Measurements from ENCODE around the gene APOBEC3H.
"Not testable (repeated sequence)": the region's sequence is repeated elsewhere in the genome, so short reads cannot be mapped to it uniquely, and the experiment has no call there.

Gene APOBEC3H

DNA sequence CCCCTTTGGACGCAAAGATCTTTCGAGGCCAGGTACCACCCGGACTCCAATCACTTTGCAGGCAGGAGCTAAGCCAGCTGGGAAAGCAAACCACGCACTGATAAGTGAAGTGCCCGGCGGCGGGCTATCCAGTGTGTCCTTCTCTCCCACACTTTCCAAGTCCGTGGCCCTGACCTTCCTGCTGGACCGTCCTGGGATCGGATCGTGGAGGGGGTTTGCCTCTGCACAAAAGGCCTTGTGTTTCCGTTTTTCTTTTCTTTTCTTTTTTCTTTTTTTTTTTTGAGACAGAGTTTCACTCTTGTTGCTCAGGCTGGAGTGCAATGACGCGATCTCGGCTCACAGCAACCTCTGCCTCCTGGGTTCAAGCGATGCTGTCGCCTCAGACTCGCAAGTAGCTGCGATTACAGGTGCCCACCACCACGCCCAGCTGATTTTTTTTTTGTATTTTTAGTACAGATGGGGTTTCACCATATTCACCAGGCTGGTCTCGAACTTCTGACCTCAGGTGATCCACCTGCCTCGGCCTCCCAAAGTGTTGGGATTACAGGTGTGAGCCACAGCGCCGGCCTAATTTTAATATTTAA lies 17.9 kb upstream of the APOBEC3H start:
- not testable (repeated sequence) for H4K91ac ChIP-seq (ENCODE audit: low read depth, low read length); H3K27me3 ChIP-seq (ENCODE audit: insufficient read depth, low read length); H2AK5ac ChIP-seq (ENCODE audit: low read length); H2BK12ac ChIP-seq (ENCODE audit: low read length); H3K36me3 ChIP-seq (ENCODE audit: control insufficient read depth in 1 of 2, insufficient read depth in 2 of 2, low read length in 2 of 2); H4K8ac ChIP-seq (ENCODE audit: low read depth, low read length); H2BK120ac ChIP-seq (ENCODE audit: insufficient read depth, low read length, poor library complexity); H3K79me2 ChIP-seq (ENCODE audit: control insufficient read depth, insufficient read depth, low read length, poor library complexity); H3K14ac ChIP-seq (ENCODE audit: low read length); H2BK5ac ChIP-seq (ENCODE audit: low read depth, low read length, poor library complexity); H4K12ac ChIP-seq (ENCODE audit: low read depth, low read length); H3K79me1 ChIP-seq (ENCODE audit: low read length); H3K4ac ChIP-seq (ENCODE audit: low read depth, low read length); H3K18ac ChIP-seq (ENCODE audit: low read length); H3K4me3 ChIP-seq (ENCODE audit: low read depth, low read length); H3K4me2 ChIP-seq (ENCODE audit: low read length); H3K9ac ChIP-seq (ENCODE audit: low read length); H3K23ac ChIP-seq (ENCODE audit: low read length); H2AFZ ChIP-seq (ENCODE audit: insufficient read depth, low read length, poor library complexity); H3K4me1 ChIP-seq (ENCODE audit: control insufficient read depth in 1 of 2, insufficient read depth in 2 of 2, low read length in 2 of 2); DNase-seq; H3K9me3 ChIP-seq (ENCODE audit: insufficient read depth, low read depth, low read length); H3K27ac ChIP-seq (ENCODE audit: low read depth, low read length)
- no CpG with 5 or more reads among the region's 24 CpGs for WGBS (ENCODE audit: extremely low coverage, insufficient coverage, insufficient read length)

DNA sequence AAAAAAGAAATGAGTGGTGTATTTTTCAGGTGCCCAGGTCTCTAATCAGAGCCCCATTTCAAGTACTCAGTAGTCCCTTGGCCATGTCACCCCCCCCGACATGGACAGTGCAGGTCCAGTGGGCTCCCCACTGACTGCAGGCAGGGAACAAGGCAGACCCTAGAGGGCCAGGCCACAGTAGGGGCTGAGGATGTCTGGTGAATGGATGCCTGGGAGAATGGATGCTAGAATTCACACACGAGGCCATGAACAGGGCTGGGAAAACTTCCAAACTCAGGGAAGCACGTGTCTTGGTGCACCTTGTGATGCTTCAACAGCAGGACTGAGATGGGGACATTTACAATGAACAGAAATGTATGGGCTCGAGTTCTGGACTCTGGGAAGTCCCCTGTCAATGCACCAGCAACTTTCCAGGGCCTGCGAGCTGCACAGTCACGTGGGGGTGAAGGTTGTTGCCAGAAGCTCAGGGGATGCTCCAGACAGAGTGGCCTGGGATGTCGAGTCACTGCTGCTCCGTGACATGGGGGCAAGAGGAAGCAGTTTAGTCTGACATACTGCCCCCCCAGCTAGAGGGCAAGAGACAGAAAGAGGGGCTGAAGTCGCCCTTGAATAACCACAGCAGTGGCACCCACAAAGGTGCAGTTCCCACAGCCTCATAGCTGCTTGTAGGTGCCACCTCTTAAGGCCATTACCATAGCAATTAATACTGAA lies 16.8 kb upstream of the APOBEC3H start:
- Histone ChIP-seq H4K91ac (ENCODE audit: low read depth, low read length) (no peak overlapping the region), H4K12ac (ENCODE audit: low read depth, low read length) (no peak overlapping the region), H3K79me1 (ENCODE audit: low read length) (no peaks in the 10 kb centered on the region), H3K18ac (ENCODE audit: low read length) (no peak overlapping the region), H2AK5ac (ENCODE audit: low read length) (no peak overlapping the region), H3K23ac (ENCODE audit: low read length) (no peak overlapping the region), H3K36me3 (ENCODE audit: control insufficient read depth in 1 of 2, insufficient read depth in 2 of 2, low read length in 2 of 2) (no peaks in the 10 kb centered on the region), H4K8ac (ENCODE audit: low read depth, low read length) (no peak overlapping the region), H2AFZ (ENCODE audit: insufficient read depth, low read length, poor library complexity) (no peak overlapping the region), H3K79me2 (ENCODE audit: control insufficient read depth, insufficient read depth, low read length, poor library complexity) (no peaks in the 10 kb centered on the region), H3K4me2 (ENCODE audit: low read length) (no peak overlapping the region), H3K4ac (ENCODE audit: low read depth, low read length) (no peak overlapping the region), H2BK120ac (ENCODE audit: insufficient read depth, low read length, poor library complexity) (no peak overlapping the region), H3K9me3 (ENCODE audit: insufficient read depth, low read depth, low read length) (peaks cover 2% of the 10 kb centered on the region), H3K14ac (ENCODE audit: low read length) (no peak overlapping the region), H3K27ac (ENCODE audit: low read depth, low read length) (no peak overlapping the region), H3K4me3 (ENCODE audit: low read depth, low read length) (no peak overlapping the region), H3K9ac (ENCODE audit: low read length) (no peak overlapping the region), H3K27me3 (ENCODE audit: insufficient read depth, low read length) (no peaks in the 10 kb centered on the region), H2BK5ac (ENCODE audit: low read depth, low read length, poor library complexity) (no peak overlapping the region), H2BK12ac (ENCODE audit: low read length) (no peak overlapping the region), H3K4me1 (ENCODE audit: control insufficient read depth in 1 of 2, insufficient read depth in 2 of 2, low read length in 2 of 2) (peaks cover 0 to 7% of the 10 kb centered on the region in 2 experiments)
- DNase-seq = no peak
- WGBS (ENCODE audit: extremely low coverage, insufficient coverage, insufficient read length) = no CpG with 5 or more reads among the region's 9 CpGs

- no peaks in the 10 kb centered on the region for H3K36me3 ChIP-seq (ENCODE audit: control insufficient read depth in 1 of 2, insufficient read depth in 2 of 2, low read length in 2 of 2)
- peaks cover 2% of the 10 kb centered on the region for H3K9me3 ChIP-seq (ENCODE audit: insufficient read depth, low read depth, low read length)
- no peak overlapping the region for H2BK5ac ChIP-seq (ENCODE audit: low read depth, low read length, poor library complexity)
- no peak overlapping the region for H4K12ac ChIP-seq (ENCODE audit: low read depth, low read length)
- no CpG with 5 or more reads among the region's 12 CpGs for WGBS (ENCODE audit: extremely low coverage, insufficient coverage, insufficient read length)
- DNase-seq = no peak
- H3K79me2 ChIP-seq (ENCODE audit: control insufficient read depth, insufficient read depth, low read length, poor library complexity) = no peaks in the 10 kb centered on the region
- no peak overlapping the region for H4K91ac ChIP-seq (ENCODE audit: low read depth, low read length)
- no peak overlapping the region for H2AFZ ChIP-seq (ENCODE audit: insufficient read depth, low read length, poor library complexity)
- no peak overlapping the region for H3K23ac ChIP-seq (ENCODE audit: low read length)
- H3K4me2 ChIP-seq (ENCODE audit: low read length) = no peak overlapping the region
- H3K79me1 ChIP-seq (ENCODE audit: low read length) = no peaks in the 10 kb centered on the region
- H3K9ac ChIP-seq (ENCODE audit: low read length) = no peak overlapping the region
- H2BK12ac ChIP-seq (ENCODE audit: low read length) = no peak overlapping the region
- H3K27me3 ChIP-seq (ENCODE audit: insufficient read depth, low read length) = no peaks in the 10 kb centered on the region
- H2BK120ac ChIP-seq (ENCODE audit: insufficient read depth, low read length, poor library complexity) = no peak overlapping the region
- no peak overlapping the region for H3K4ac ChIP-seq (ENCODE audit: low read depth, low read length)
- H3K4me3 ChIP-seq (ENCODE audit: low read depth, low read length) = no peak overlapping the region
- no peak overlapping the region for H3K27ac ChIP-seq (ENCODE audit: low read depth, low read length)
- H3K14ac ChIP-seq (ENCODE audit: low read length) = no peak overlapping the region
- H4K8ac ChIP-seq (ENCODE audit: low read depth, low read length) = no peak overlapping the region
- peaks cover 0 to 7% of the 10 kb centered on the region in 2 experiments for H3K4me1 ChIP-seq (ENCODE audit: control insufficient read depth in 1 of 2, insufficient read depth in 2 of 2, low read length in 2 of 2)
- no peak overlapping the region for H3K18ac ChIP-seq (ENCODE audit: low read length)
- no peak overlapping the region for H2AK5ac ChIP-seq (ENCODE audit: low read length)
These were observed 16.0 kb upstream of the APOBEC3H start for GRCh38 chr22:39081016-39081415.

GRCh38 chr22:39081598-39081997 lies 15.4 kb upstream of the APOBEC3H start:
- Histone ChIP-seq H3K4me2 (ENCODE audit: low read length) (no peak overlapping the region), H2AK5ac (ENCODE audit: low read length) (no peak overlapping the region), H4K8ac (ENCODE audit: low read depth, low read length) (no peak overlapping the region), H3K79me1 (ENCODE audit: low read length) (no peaks in the 10 kb centered on the region), H3K4me1 (ENCODE audit: control insufficient read depth in 1 of 2, insufficient read depth in 2 of 2, low read length in 2 of 2) (peaks cover 0 to 5% of the 10 kb centered on the region in 2 experiments), H2BK12ac (ENCODE audit: low read length) (no peak overlapping the region), H3K14ac (ENCODE audit: low read length) (no peak overlapping the region), H2BK5ac (ENCODE audit: low read depth, low read length, poor library complexity) (no peak overlapping the region), H4K91ac (ENCODE audit: low read depth, low read length) (no peak overlapping the region), H3K79me2 (ENCODE audit: control insufficient read depth, insufficient read depth, low read length, poor library complexity) (no peaks in the 10 kb centered on the region), H3K4ac (ENCODE audit: low read depth, low read length) (no peak overlapping the region), H3K27me3 (ENCODE audit: insufficient read depth, low read length) (no peaks in the 10 kb centered on the region), H3K9ac (ENCODE audit: low read length) (no peak overlapping the region), H2BK120ac (ENCODE audit: insufficient read depth, low read length, poor library complexity) (no peak overlapping the region), H3K4me3 (ENCODE audit: low read depth, low read length) (no peak overlapping the region), H3K9me3 (ENCODE audit: insufficient read depth, low read depth, low read length) (peaks cover 2% of the 10 kb centered on the region), H4K12ac (ENCODE audit: low read depth, low read length) (no peak overlapping the region), H3K27ac (ENCODE audit: low read depth, low read length) (no peak overlapping the region), H3K36me3 (ENCODE audit: control insufficient read depth in 1 of 2, insufficient read depth in 2 of 2, low read length in 2 of 2) (no peaks in the 10 kb centered on the region), H3K23ac (ENCODE audit: low read length) (no peak overlapping the region), H2AFZ (ENCODE audit: insufficient read depth, low read length, poor library complexity) (no peak overlapping the region), H3K18ac (ENCODE audit: low read length) (no peak overlapping the region)
- WGBS (ENCODE audit: extremely low coverage, insufficient coverage, insufficient read length) = no CpG with 5 or more reads among the region's 8 CpGs
- no peak for DNase-seq
